DMS153 (cell line): ENCODE results near the gene ERICH3.
"Not testable (repeated sequence)": the region's sequence is repeated elsewhere in the genome, so short reads cannot be mapped to it uniquely, and the experiment has no call there.

Experiments used
- DNase-seq: peaks from one replicate; lab custom pipeline; 2025; lab: John Stamatoyannopoulos, UW

Gene ERICH3

DNA sequence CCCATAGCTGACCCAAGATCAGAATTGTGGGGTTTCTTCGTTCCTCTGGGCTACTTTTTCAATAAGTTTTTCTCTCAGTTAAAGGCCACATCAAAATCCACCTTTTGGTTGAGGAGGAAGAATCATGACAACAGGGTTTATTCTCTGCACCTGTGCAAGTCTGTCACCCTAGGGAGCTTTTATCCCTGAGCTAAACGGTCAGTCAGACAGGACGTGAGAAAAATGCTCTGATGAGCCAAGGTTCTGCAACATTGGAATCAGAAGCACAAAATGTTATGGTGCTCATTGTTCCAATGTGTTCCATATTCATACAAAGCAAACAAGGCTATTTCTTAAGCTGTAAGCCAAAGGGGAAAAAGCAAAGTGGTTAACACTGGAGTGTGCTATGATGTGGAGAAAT is 7.4 kb upstream of the ERICH3 start:
- DNase-seq, result no peak

DNA sequence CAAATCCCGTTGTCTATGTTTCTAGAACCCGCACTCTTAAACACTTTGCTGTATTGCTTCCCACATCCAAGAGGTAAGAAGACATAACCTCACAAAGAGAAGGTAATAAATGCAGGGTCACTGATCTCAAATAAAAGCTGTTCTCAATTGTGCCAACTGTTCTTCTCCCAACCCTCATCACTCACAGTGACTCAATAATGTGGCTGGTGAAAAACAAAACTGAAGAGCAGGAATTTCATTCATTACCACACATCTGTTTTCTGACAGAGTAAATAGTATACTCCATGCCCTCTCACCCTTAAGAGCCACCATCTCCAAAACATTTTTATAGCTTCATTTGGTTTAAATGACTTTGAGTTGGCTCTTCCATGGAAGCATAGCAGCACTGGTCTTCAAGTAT is 6.2 kb upstream of the ERICH3 start:
- peak; percentile 7 for DNase-seq

DNA sequence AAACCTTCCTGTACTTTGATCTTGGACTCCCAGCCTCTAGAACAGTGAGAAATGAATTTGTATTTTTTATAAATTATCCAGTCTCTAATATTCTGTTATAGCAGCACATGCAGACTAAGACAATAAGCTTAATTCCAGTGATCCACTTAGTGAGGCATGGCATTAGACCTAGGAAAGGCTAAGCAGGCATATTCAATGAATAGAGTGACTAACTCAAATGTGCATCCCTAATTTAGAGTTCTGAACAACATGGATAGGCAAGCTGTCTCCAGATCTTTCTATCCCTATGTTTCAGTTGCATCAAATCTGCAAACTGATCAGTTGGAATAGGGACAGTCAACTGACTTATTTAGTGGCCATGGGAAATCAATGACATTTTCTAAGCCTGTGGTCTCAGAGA is 4.3 kb upstream of the ERICH3 start:
- no peak for DNase-seq

DNA sequence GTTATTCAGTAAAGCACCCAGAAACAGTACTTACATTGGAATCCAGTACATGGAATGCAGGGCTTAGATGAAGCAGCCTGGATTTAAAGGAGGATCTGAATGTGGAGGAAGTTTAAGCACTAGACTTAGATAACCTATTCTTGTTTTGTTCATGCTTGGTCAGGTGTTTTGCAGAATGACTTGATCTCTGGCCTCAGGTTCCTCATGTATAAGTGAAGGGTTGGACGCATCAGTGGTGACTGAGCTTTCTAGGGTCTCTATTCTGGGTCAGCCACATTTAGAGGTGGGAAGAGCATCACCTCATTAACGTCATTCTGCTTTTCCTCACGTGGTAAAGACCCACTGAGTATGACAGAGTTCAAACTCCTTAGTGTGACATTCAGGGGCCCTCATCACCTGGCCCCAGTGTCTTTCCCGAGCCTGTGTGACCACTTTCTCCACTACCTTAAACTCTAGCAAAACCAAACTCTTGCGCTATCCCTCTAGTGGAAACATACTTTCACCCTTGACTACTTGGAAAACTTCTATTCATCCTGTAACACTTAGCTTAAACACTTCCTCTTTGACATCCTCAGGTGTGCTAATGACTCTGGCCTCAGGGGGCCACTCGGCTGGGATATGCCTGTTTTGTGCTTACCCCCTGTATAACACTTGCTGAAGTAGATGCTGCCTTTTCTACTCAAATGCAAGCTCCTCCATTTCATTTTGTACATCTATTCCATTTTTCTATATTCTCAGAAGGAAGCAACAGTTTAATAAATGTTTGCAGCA is 871 bp upstream of the ERICH3 start:
- no peak for DNase-seq

DNA sequence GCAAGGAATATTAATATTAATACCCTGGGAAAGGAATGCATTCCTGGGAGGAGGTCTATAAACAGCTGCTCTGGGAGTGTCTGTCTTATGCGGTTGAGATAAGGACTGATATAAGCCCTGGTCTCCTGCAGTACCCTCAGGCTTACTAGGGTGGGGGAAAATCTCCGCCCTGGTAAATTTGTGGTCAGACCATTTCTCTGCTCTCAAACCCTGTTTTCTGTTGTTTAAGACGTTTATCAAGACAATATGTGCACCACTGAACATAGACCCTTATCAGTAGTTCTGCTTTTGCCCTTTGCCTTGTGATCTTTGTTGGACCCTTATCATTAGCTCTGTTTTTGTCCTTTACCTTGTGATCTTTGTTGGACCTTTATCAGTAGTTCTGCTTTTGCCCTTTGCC is 2.7 kb downstream of the ERICH3 start:
- DNase-seq, result not testable (repeated sequence)

DNA sequence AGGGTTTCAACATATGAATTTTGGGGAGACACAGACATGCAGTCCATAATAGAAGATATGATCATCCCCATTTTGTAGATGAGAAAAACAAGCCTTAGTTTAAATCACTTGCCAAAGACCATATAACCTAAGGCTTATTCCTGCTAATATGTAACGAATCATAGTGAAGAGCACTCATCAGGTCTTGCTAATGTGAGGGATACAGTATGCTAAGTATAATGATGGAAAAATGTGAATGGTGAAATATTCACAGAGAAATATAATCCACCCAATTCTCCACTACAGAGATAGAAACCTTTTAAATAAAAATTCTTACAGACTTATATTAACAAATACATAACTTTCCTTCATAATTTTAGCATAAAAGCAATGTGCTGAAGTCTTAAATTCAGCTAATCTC is 18.9 kb downstream of the ERICH3 start:
- no peak for DNase-seq

DNA sequence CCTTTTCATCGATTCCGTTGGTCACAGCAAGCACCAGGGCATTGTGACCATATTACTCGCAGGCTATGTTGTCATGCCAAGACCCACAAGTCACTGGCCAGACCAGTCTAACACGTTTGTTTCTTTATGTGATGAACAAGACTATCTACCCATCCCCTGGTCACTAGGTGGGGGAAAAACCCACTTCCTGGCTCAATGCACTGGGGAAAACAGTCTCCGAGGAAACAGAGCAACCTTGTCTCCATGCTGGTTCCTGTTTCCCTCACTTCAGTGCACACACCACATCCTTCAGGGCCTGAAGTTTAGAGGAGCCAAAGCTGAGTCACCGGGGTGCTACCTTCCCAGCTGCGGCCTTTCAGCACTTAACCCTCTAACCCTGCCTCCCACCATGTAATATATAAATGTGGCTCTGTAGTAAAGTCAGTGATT is 20.9 kb downstream of the ERICH3 start:
- DNase-seq, result peak; percentile 76

DNA sequence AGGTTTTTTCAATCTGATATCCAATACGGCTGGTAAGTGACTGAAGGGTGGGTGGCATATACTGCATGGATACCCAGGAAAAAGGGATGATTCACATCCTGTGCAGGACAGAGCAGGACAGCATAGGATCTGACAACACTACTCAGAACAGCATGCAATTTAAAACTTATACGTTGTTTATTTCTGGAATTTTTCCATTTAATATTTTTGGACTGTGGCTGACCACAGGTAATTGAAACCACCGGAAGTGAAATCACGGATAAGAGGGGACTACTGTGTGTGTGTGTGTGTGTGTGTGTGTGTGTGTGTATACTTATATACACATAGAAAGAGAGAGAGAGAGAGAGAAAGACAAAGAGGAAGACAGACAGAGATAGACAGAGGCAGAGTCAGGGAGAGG is 23.0 kb downstream of the ERICH3 start:
- no peak for DNase-seq

DNA sequence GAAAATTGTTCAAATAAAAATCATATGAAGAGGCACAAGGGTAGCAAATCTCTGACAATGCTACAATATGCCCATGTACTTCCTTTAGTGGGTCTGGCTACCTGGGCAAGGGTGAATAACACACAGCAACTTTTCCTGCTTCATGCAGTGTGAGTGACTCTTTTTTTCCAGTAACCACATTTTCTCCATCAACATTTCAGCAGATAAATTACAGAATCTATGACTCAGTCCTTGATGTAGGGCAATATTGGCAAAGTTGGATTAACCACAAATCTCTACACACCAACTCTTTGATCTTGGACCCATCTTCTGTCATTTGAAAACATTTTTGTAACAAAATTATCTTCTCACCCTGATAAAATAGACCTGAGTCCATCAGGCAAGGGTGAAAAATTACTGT is 31.7 kb downstream of the ERICH3 start:
- DNase-seq, result no peak

DNA sequence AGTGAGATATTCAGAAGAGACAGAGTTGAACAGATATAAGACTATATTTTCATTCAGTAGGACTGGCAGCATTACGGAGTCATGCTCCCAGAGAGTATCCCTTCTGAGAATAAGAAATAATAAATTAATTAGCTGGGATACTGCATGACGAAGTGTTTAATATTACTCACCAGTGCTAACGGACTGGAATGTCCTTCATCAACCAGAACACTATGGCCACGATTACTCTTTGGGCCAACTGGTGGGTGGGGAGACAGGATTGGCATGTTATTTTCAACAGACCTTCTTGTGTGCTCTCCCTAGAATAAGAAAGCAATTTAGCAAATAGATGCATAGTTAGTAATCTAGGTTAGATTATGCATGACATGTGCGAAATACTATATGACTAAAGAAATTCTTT is 32.4 kb downstream of the ERICH3 start:
- no peak for DNase-seq

DNA sequence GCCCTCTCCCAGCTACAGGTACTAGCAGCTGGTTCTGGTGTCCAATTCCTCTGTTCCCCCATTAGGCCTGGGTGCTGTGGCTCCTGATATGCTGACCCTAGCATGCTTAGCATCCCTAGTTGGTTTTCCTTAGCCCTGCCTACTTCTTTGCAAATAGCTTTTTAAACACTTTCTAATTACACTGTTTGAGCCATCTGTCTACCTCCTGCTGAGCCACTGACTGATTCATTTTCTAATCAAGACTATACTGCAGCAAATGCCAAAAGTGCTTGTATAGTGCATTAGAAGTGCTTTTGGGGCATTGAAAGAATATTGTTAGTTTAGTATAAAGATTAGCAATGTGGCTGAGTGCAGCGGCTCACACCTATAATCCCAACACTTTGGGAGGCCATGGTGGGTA is 36.3 kb downstream of the ERICH3 start:
- DNase-seq, result no peak

DNA sequence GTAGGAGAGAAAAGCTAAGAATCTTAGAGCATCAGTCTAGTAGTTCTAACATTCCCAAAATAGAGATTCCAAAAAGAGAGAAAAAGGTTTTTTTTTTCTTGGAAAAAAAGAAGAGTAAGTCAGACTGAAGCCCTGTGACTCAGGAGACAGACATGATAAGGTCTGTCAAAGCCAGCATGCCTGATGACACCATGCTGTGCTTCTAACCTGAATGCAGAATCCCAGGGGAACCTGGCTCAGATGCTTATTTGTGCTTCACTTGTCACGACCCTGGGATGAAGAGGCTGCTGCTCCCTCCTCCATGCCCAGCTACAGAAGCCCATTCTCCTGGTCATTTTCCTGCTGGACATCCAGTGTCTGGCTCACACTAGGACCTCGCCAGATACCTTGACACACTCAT is 44.3 kb downstream of the ERICH3 start:
- DNase-seq, result no peak

DNA sequence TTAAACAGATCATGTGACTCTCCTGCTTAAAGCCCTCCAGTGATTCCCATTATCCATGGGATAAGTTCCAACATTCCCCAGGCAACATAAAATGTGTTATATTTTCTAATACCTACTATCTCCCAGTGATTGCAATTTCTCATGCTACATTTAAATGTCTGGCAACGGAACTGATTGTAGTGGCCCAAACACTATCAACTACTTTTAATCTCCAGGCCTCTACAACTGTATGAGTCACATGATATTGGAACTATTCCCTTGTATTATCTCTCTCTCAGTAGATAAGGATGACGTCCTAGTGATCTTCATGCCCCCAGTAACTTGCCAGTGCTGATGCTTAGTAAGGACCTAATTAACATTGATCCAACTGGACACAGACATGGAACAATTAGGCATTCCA is 49.9 kb downstream of the ERICH3 start:
- no peak for DNase-seq

DNA sequence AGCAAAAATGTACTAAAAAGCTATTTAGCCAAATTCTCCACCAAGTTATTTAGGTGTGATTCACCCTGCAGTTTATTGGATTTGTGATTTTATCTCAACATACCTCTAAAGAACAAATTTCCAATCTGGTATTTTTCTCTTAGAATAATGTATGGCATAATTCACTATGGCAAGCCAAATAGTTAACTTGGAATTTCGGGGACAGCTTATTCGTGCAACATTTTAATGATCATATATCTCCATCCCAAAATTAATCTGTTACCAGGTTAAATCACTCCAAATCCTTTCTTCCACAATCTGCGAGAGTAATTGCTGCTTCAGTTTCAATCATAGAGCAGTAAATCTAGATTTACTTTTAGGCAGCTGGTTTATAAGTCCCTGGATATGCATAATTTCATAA is 53.4 kb downstream of the ERICH3 start:
- DNase-seq, result no peak

DNA sequence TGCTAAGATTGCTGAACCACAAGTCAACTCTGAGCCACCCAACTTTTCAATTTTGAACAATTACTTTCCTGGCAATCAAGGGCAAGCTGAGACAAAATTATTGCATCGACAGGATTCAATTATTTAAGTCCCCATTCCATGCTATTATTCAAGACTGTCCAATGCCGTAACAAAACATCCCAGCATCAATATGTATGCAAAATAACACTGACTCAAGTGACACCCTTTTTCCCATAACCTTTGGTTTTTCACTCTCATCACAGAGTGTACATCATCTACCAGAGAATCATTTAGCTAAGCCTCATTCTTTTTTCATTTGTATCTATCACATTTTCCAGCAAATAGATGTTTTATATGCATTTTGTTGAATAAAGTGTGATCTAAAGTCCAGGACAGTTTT is 54.6 kb downstream of the ERICH3 start:
- DNase-seq, result no peak

DNA sequence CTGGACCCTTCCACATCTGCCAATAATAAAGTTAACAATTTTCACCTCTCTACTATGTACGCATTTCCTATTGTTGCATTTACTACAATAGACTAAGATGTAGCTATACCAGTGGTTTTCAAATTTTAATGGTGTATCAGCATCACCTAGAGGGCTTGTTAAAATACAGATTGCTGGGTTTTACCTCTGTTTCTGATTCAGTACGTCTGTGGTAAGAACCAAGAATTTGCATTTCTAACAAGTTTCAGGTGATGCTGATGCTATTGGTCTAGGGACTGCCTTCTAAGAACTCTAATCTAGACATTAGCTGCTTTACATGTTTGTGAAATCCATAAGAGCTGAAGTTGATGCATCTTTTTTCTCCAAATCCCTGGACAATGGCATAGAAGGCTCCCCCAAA is 59.7 kb downstream of the ERICH3 start:
- no peak for DNase-seq

DNA sequence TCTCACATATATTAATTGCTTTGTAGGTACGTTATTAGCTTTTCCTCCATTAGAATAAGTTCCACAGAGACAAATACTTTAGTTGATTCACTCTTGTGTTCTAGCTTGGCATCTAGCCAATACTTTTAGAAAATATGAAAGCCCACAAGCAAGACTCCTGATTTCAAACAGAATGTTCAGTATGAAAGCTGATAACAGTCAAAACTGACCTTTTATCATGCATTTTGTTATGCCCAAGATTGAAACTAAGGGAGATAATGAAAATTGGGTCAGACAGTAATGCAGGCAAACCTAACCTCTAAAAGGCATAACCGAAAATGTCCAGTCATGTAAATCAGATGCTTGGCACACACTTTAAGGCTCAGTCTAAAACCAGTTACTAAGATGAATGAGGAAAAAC is 61.7 kb downstream of the ERICH3 start:
- DNase-seq, result no peak

DNA sequence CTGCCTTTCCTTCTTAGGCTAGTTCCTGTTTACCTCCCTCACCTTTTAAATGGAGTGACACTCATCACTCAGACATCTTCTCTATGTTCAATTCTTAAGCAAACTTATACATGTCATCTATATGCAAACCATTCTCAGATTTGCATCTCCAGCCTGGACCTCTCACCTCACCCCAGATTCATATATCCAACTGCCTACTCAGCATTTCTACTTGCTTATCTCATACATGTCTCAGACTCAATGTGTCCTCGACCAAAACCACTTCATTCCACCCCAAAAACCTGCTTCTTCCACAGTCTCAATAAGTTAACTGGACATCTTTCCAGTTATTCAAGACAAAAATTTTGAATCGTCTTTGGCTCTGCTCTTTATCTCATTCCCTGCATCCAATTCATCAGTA is 62.6 kb downstream of the ERICH3 start:
- no peak for DNase-seq

DNA sequence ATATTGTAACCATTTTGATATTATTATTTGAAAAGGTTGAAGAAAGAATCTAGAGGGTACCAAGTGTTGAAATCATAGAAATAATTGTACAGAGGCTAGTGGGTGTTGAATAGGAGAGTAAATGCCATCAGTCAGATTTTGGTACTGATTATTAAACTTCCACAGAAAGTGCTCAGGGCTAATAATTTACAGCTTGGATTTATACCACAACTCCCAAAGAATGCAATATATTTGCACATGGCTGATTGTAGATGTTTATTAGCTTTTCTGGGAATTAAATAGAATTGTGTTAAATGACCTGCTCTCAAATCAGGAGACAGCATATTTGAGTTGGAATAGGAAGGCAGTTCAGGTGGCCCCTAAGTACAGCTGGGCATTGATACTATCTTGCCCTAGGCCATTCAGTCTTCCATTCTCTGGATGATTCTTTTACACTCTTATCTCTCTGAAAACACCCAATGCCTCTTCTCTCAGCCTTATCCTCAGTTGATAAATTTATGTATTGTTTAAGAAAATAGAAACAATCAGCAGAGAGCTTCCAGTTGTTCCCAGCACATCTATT is 63.7 kb downstream of the ERICH3 start:
- no peak for DNase-seq

DNA sequence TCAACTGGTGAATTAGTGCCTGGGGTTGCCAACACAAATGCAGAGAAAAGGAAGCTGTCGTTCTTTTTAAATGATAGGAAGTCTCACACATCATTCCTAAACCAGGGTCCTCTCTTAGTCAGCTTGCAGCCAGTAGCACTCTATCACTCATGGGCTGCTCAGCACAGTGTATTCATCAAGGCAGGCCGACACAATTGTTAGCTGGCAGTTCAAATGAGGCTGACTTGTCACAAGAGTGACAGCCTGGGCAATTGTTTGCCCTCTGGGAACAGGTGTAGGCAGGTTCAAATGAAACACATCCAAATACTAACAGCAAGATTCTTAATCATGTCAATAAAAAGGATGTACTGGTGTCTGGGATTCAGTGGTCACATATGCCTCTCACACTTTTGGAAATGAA is 76.9 kb downstream of the ERICH3 start:
- peak; percentile 28 for DNase-seq

DNA sequence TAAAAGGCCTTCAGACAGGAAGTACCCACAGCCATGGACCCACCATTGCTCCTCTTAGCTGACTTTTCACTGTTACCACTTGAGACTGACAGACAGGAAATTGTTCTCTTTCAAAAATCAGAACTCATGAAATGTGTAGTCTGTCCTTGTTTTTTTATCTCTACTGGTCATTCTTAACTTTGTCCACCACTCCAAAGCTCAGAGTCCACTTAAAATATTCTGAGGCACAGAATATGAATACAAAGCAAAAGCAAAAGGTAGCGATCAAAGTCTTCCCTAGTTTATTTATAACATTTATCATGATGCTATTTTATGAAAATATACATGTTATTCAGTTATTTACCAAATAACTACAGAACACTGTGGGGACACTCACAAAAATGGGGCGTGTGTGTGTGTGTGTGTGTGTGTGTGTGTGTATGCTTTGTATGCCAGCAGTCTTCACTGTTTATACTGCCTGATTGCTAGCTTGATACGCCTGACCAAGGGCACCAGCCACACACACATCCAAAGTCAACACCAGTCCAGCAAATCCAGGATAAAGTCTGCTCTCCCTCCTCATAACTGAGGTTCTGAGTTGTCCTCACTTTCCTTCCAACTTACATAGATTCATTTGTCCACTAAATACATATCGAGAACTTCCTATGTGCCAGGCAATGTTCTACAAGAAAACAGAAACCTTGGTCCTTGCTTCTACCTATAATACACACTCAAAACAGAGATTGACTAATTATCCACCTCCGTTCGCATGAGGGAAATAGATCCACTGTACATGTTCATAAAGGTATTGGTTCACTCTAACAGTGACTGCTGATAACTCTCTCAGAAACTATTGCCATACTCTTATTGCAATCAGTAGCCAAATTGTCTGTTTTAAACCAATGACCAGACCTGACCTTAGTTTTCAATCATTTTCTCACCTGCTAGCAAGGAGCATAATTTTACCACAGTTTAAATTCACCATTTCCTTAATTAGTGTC is 79.4 kb downstream of the ERICH3 start:
- DNase-seq, result no peak

DNA sequence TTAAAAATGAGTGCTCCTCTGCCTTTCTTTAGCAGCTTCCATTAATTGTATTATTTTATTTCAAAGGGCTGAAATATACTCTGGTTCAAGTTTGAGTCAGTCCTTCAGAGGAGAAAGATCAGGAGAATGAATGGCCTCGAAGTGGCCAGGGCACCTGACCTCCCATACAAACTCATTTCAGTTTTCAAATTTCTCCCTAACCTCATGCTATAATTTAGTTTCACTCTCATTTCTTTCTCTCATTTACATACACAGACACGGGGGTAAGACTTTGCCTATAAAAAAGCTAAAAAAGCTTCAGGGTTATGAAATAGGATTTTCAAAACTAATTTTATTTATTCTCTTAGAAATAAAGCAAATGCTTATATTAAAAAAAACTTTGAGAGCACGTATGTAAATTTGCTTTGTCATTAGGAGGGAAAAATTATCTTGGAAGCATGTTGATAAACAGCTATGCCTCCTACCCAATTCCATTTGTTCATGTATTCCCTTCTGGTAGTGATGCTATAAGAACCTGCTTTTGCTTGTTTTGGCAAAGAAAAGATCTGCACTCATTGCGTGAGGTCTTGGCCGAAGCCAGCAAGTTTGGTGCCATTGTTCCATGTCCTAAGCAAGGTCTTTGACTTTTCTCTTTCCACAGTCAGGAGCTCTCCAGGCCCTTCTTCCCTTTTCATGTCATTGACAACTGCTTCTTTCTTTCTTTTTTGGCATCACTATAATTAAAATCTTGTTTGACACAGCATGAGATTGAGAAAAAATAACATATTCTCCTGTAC is 80.8 kb downstream of the ERICH3 start:
- no peak for DNase-seq
